ENCODE measurements around the gene PSAP. TPM values are rescaled to one million over a fixed set of nuclear protein-coding genes. Genes with fewer than 3 reads are reported as not detected.

Gene PSAP
- total RNA-seq, 4 donors from 2014 or later: 280 to 623 (median 490) TPM

DNA sequence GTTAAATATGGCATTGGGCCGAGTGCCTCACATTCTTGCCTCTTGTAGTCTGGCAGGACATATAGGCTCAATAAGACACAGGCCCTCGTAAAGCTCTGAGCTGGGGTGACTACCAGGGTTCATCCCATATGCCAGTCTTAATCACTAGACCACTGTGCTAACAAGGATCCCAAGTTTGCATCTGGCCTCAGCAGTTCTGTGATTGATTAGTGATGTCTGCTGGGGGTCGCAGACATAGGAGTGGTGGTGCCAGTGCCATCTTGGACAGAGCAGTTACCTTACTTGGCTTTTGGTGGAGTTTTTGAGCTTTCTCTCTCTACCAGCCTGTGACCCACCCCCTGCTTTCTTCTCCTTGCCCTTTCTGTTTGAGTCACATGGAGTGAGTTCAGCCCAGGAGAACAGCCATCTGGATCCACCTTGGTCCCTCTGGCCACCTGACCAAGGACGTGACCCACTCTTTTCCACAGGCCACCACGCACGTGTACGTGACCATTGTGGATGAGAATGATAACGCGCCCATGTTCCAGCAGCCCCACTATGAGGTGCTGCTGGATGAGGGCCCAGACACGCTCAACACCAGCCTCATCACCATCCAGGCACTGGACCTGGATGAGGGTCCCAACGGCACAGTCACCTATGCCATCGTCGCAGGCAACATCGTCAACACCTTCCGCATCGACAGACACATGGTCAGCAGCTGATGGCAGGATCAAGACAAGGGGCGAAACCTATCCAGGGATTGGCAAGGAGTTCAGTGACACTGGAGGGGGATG, 73.7 kb downstream of the PSAP start:
- Histone ChIP-seq H3K36me3 (no peaks in the 10 kb centered on the region), H3K9me3 (no peaks in the 10 kb centered on the region), H3K27ac (no peak overlapping the region), H3K4me3 (no peak overlapping the region), H3K27me3 (no peaks in the 10 kb centered on the region), H3K4me1 (peaks cover 13 to 39% (median 13%) of the 10 kb centered on the region in 3 donors)
- WGBS, 2 donors: 91 to 93% methylated on average over 9 to 16 of the region's 17 CpGs
- no peak for TF ChIP-seq POLR2A (IDR thresholded peaks at IDR 0.05)
- TF ChIP-seq, protein P1, sequence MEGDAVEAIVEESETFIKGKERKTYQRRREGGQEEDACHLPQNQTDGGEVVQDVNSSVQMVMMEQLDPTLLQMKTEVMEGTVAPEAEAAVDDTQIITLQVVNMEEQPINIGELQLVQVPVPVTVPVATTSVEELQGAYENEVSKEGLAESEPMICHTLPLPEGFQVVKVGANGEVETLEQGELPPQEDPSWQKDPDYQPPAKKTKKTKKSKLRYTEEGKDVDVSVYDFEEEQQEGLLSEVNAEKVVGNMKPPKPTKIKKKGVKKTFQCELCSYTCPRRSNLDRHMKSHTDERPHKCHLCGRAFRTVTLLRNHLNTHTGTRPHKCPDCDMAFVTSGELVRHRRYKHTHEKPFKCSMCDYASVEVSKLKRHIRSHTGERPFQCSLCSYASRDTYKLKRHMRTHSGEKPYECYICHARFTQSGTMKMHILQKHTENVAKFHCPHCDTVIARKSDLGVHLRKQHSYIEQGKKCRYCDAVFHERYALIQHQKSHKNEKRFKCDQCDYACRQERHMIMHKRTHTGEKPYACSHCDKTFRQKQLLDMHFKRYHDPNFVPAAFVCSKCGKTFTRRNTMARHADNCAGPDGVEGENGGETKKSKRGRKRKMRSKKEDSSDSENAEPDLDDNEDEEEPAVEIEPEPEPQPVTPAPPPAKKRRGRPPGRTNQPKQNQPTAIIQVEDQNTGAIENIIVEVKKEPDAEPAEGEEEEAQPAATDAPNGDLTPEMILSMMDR (IDR thresholded peaks at IDR 0.05): no peak
- no peak for DNase-seq
- intact Hi-C loops (cut with DNase I): no loop called here

DNA sequence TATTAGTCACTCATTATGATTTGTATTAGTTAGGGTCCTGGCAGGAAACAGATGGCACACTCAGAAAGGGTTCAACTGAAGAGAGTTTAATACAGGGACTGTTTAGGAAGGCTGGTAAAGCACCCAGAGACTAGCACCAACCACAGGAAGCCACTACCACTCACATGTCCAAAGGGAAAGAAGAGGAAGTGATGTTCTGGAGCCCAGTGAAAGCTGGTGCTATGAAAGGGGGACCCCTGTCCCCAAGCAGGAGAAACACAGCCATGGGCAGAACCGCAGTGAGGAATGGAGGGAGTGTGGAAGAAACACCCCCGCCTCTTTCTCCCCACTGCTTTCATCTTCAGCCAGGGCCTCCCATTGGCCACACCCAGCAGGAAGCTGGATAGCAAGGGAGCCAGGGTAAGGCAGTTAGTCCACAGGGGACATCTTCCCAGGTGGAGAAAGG, 74.5 kb downstream of the PSAP start:
- intact Hi-C loops (cut with DNase I): no loop called here
- 58 to 60% methylated on average over 2 of the region's 2 CpGs for WGBS, 2 donors

DNA sequence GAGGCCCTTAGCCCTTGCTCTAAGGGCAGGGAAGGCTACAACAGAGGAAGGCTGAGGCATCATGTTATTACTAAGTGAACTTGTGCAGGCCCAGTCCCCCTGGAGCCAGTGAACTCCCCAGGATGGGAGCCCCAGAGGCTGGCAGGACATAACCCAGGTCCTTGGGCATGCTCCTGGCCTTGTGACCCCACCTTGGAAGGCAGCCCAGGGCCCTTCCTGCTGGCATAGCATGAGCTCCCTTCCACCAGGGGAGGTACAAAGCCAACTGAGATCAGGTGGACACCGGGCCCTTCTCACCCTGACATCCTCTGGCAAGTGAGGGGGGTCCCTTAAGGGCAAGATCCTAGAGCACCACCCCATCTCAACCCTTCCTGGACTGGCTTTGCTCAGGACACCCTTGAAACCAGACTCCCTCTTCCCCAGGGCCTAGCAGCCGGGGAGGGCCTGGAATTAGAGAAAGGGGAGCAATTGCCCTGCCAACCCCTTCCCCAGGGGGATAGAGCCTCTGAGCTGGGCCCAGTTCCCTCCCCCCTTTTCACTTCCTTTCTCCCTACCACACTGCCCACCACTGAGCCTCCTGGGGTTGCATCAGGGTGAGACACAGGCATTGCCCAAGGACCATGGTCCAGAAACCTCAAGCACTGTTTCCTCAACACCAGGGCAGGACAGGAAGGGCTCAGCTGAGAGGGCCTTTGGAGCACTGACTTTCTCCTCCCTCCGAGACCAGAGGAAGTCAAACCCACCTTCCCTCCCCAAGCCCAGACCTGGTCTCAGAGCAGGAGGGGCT, 75.9 kb downstream of the PSAP start:
- TF ChIP-seq POLR2A (IDR thresholded peaks at IDR 0.05): no peak
- TF ChIP-seq, protein P1 (IDR thresholded peaks at IDR 0.05): no peak
- Histone ChIP-seq H3K27me3 (no peaks in the 10 kb centered on the region), H3K27ac (peak overlapping the region in 3 of 4 donors; percentile 4 to 94 (median 91)), H3K4me1 (peaks cover 34 to 60% (median 35%) of the 10 kb centered on the region in 3 donors), H3K4me3 (no peak overlapping the region), H3K36me3 (no peaks in the 10 kb centered on the region), H3K9me3 (no peaks in the 10 kb centered on the region)
- intact Hi-C loops (cut with DNase I): loop anchor here (5.0 kb wide), 2 partner anchors 48 to 63 kb away; no protein-coding TSS in a partner anchor
- no peak for DNase-seq
- WGBS, 2 donors: 53% methylated on average over 2 of the region's 3 CpGs; no CpG with 5 or more reads in 1 of the 2 donors

More for the DNA sequence above, 74.5 kb downstream of the PSAP start:
- no peaks in the 10 kb centered on the region for H3K9me3 ChIP-seq
- no peak for DNase-seq
- H3K4me1 ChIP-seq: peaks cover 20 to 46% (median 22%) of the 10 kb centered on the region in 3 donors
- H3K4me3 ChIP-seq: no peak overlapping the region
- TF ChIP-seq, protein P1 (IDR thresholded peaks at IDR 0.05): no peak
- no peak for TF ChIP-seq POLR2A (IDR thresholded peaks at IDR 0.05)
- peak overlapping the region in 1 of 4 donors; percentile 7 for H3K27ac ChIP-seq
- no peaks in the 10 kb centered on the region for H3K36me3 ChIP-seq
- H3K27me3 ChIP-seq: no peaks in the 10 kb centered on the region

DNA sequence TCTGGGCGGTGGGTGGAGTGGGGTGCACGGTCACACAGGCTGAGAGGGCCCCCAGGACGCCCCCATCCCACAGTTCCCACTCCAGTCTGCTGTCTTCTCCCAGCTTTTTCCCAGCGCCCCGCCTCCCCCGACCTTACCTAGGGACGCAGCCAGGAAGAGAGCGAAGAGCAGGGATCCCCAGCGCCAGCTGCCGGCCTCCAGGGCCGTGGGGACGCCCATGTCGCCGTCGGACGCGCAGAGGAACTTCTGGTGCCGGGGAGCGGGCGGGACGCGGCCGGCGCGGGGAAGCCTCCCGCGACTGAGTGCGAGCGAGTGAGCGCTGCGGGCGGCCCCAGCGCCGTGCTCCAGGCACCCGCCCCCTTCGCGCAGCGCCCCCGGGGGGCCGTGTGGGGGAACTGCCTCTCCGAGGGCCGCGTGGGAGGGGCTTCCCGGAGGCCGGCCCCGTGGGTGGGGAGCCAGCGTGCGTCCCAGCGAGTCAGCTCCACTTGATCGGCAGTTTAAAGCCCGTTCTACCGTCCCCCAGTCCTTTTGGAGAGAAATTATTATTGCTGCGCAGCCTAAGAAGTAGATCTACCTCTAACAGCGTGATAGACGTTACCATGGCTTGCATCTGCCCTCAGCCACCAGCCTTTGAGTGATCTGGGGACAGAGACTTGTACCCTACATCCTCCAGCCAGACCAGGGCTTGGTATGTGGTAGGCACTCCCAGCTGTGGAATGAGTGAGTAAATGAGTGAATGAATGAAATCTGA, 77.7 kb downstream of the PSAP start, which contains the start of gene VSIR:
Gene VSIR, minus strand, starts transcription at position 300 of the 751 bp plus-strand sequence. Its CDS starts 81 bp downstream, at position 219.
- intact Hi-C loops (cut with DNase I): loop anchor here (5.0 kb wide), 2 partner anchors 46 to 61 kb away; no protein-coding TSS in a partner anchor
- DNase-seq: peak; percentile 43
- no peaks in the 10 kb centered on the region for H3K27me3 ChIP-seq
- TF ChIP-seq, protein P1 (IDR thresholded peaks at IDR 0.05): peak; percentile 73 to 98 (median 91)
- TF ChIP-seq POLR2A (IDR thresholded peaks at IDR 0.05): peak in 3 of 4 donors; percentile 90 to 99 (median 96)
- H3K27ac ChIP-seq: peak within 1 kb of the TSS; percentile 91 to 99 (median 95)
- 0 to 1% methylated on average over 2 to 34 of the region's 55 CpGs for WGBS, 2 donors
- peak within 1 kb of the TSS; percentile 68 to 96 (median 82) for H3K4me3 ChIP-seq
- no peaks in the 10 kb centered on the region for H3K9me3 ChIP-seq
- no peaks in the 10 kb centered on the region for H3K36me3 ChIP-seq
- H3K4me1 ChIP-seq: peaks cover 46 to 77% (median 46%) of the 10 kb centered on the region in 3 donors

Measured in esophagus squamous epithelium (tissue), 5 donors.